Keratinocyte (primary cell): ENCODE data around the gene CPNE7. TPM values are rescaled to one million over a fixed set of nuclear protein-coding genes. Genes with fewer than 3 reads are reported as not detected.

Experiments used
- DNase-seq: peaks from one replicate; pipeline ENCODE4 v3.0.0-alpha.2; 2011; ENCODE audit warnings: low read depth, missing footprints, low spot score
- FAIRE-seq: peaks from 2 replicates; lab custom pipeline; 2011; peaks lifted over from hg19 to GRCh38; lab: Jason Lieb, UNC
- H2AFZ ChIP-seq: 2 replicates; pipeline ENCODE4 v1.6.0; 2012; ENCODE audit warnings: low read length, control low read depth, inconsistent platforms; ENCODE audit not compliant: control insufficient read depth
- H3K27ac ChIP-seq: 2 replicates; pipeline ENCODE4 v1.5.1; 2011; ENCODE audit warnings: low read length; ENCODE audit not compliant: control insufficient read depth, insufficient read depth
- H3K27me3 ChIP-seq: 3 replicates; pipeline ENCODE4 v1.6.0; 2011; ENCODE audit warnings: low read length; ENCODE audit not compliant: control insufficient read depth, insufficient read depth; ENCODE audit errors: extremely low read depth
- H3K36me3 ChIP-seq, 2 experiments: 2 replicates in 1 of 2; 3 replicates in 1 of 2; pipeline ENCODE4 v1.5.1; 2011; ENCODE audit warnings: low read length in 2 of 2, mild to moderate bottlenecking in 1 of 2; ENCODE audit not compliant: control insufficient read depth in 2 of 2, insufficient read depth in 2 of 2; ENCODE audit errors: extremely low read depth in 1 of 2
- H3K4me1 ChIP-seq: 3 replicates; pipeline ENCODE4 v1.5.1; 2011; ENCODE audit warnings: low read length; ENCODE audit not compliant: control insufficient read depth, insufficient read depth; ENCODE audit errors: extremely low read depth
- H3K4me2 ChIP-seq: 3 replicates; pipeline ENCODE4 v1.6.0; 2011; ENCODE audit warnings: low read depth, low read length; ENCODE audit not compliant: control insufficient read depth, insufficient read depth; ENCODE audit errors: extremely low read depth
- H3K4me3 ChIP-seq, 3 experiments: fragments of 200-600 bp in 1 of 3; sonication (generic) in 1 of 3; 2 replicates in 2 of 3; 3 replicates in 1 of 3; pipeline ENCODE4 v1.5.1; 2011 to 2016; ENCODE audit warnings: low read length in 3 of 3, mild to moderate bottlenecking in 3 of 3, control low read depth in 2 of 3, inconsistent platforms in 1 of 3, low read depth in 1 of 3, mixed read lengths in 1 of 3, mixed run types in 1 of 3, moderate library complexity in 1 of 3; ENCODE audit not compliant: control insufficient read depth in 2 of 3, insufficient read depth in 2 of 3; ENCODE audit errors: extremely low read depth in 1 of 3
- H3K79me2 ChIP-seq: 2 replicates; pipeline ENCODE4 v1.6.0; 2012; ENCODE audit warnings: low read length; ENCODE audit not compliant: control insufficient read depth, insufficient read depth
- H3K9ac ChIP-seq: 3 replicates; pipeline ENCODE4 v1.6.0; 2011; ENCODE audit warnings: low read length; ENCODE audit not compliant: control insufficient read depth, insufficient read depth; ENCODE audit errors: extremely low read depth
- H3K9me1 ChIP-seq: 3 replicates; pipeline ENCODE4 v1.6.0; 2011; ENCODE audit warnings: low read length; ENCODE audit not compliant: control insufficient read depth, insufficient read depth; ENCODE audit errors: extremely low read depth
- H3K9me3 ChIP-seq: 2 replicates; pipeline ENCODE4 v1.5.1; 2012; ENCODE audit warnings: low read depth, low read length; ENCODE audit not compliant: control insufficient read depth
- H4K20me1 ChIP-seq: 3 replicates; pipeline ENCODE4 v1.6.0; 2011; ENCODE audit warnings: low read length; ENCODE audit not compliant: control insufficient read depth, insufficient read depth; ENCODE audit errors: extremely low read depth
- EZH2 ChIP-seq: IDR thresholded peaks from one replicate; pipeline ENCODE4 v1.6.1; 2012; ENCODE audit warnings: inconsistent platforms, mild to moderate bottlenecking, low read length, moderate library complexity
- dilution Hi-C: fragments of 300-500 bp; cut with MboI; formaldehyde crosslinking; loops from one replicate; pipeline ENCODE4 v1.7.0; 2020; ENCODE audit warnings: low sequenced_read_pairs; ENCODE audit not compliant: extremely low pct_ligation_motif_present
- polyA plus RNA-seq, 5 experiments: library from polyadenylated mRNA; depleted of rRNA in 3 of 5; stranded (reverse) in 3 of 5; stranded (forward) in 1 of 5; unstranded in 1 of 5; fragments of >200 nt; gene quantifications; 1 replicate in 1 of 5; 2 replicates in 3 of 5; 3 replicates in 1 of 5; pipeline versions ENCODE4 v1.2.1 to v1.2.3, GENCODE V29; 2011 to 2012; ENCODE audit warnings: missing spikeins in 2 of 5, low read depth in 1 of 5, low replicate concordance in 1 of 5
- TF ChIP-seq, protein P1 (sequence below), 3 experiments: IDR thresholded peaks in 1 of 3; conservative IDR thresholded peaks in 1 of 3; optimal IDR thresholded peaks in 1 of 3; 2 replicates in 2 of 3; 3 replicates in 1 of 3; pipeline versions ENCODE3 to v1.5.1; 2011; ENCODE audit warnings: low read length in 3 of 3, mild to moderate bottlenecking in 3 of 3, moderate library complexity in 2 of 3, control low read depth in 1 of 3, inconsistent platforms in 1 of 3; ENCODE audit not compliant: insufficient read depth in 2 of 3; ENCODE audit errors: extremely low read depth in 1 of 3

CPNE7 gene
- polyA plus RNA-seq, 1 donor (not counting 4 experiments of a cell fraction or from before 2014, with no cell fraction given): 9.1 TPM

- H3K9ac ChIP-seq: no peak overlapping the region
- no peak for DNase-seq
- no peak overlapping the region for H3K4me2 ChIP-seq
- TF ChIP-seq EZH2: no peak
- TF ChIP-seq, protein P1, sequence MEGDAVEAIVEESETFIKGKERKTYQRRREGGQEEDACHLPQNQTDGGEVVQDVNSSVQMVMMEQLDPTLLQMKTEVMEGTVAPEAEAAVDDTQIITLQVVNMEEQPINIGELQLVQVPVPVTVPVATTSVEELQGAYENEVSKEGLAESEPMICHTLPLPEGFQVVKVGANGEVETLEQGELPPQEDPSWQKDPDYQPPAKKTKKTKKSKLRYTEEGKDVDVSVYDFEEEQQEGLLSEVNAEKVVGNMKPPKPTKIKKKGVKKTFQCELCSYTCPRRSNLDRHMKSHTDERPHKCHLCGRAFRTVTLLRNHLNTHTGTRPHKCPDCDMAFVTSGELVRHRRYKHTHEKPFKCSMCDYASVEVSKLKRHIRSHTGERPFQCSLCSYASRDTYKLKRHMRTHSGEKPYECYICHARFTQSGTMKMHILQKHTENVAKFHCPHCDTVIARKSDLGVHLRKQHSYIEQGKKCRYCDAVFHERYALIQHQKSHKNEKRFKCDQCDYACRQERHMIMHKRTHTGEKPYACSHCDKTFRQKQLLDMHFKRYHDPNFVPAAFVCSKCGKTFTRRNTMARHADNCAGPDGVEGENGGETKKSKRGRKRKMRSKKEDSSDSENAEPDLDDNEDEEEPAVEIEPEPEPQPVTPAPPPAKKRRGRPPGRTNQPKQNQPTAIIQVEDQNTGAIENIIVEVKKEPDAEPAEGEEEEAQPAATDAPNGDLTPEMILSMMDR (optimal IDR thresholded peaks at IDR 0.05 in 1 of 3, IDR thresholded peaks at IDR 0.05 in 1 of 3, conservative IDR thresholded peaks at IDR 0.05 in 1 of 3; ENCODE audit: extremely low read depth in 1 of 3, insufficient read depth in 2 of 3, low read length in 3 of 3): no peak
- H3K4me3 ChIP-seq: no peak overlapping the region
- no peaks in the 10 kb centered on the region for H3K27me3 ChIP-seq
- no peak for FAIRE-seq
- H3K36me3 ChIP-seq: peaks cover 49 to 54% of the 10 kb centered on the region in 2 experiments
- H2AFZ ChIP-seq: no peak overlapping the region
- H3K27ac ChIP-seq: no peak overlapping the region
- no peaks in the 10 kb centered on the region for H3K9me1 ChIP-seq
- no peaks in the 10 kb centered on the region for H3K9me3 ChIP-seq
- dilution Hi-C loops: no loop called here
- peaks cover 18% of the 10 kb centered on the region for H3K79me2 ChIP-seq
- no peaks in the 10 kb centered on the region for H4K20me1 ChIP-seq
- no peaks in the 10 kb centered on the region for H3K4me1 ChIP-seq
These were observed 41.3 kb upstream of the CPNE7 start for GRCh38 chr16:89534252-89534756.

GRCh38 chr16:89536371-89536770 is 39.2 kb upstream of the CPNE7 start:
- Histone ChIP-seq H4K20me1 (no peaks in the 10 kb centered on the region), H2AFZ (no peak overlapping the region), H3K4me1 (no peaks in the 10 kb centered on the region), H3K9me1 (no peaks in the 10 kb centered on the region), H3K36me3 (peaks cover 40 to 44% of the 10 kb centered on the region in 2 experiments), H3K27me3 (no peaks in the 10 kb centered on the region), H3K4me2 (no peak overlapping the region), H3K27ac (no peak overlapping the region), H3K79me2 (peaks cover 18% of the 10 kb centered on the region), H3K9me3 (no peaks in the 10 kb centered on the region), H3K9ac (no peak overlapping the region), H3K4me3 (no peak overlapping the region)
- dilution Hi-C loops: no loop called here
- FAIRE-seq (no peak), DNase-seq (no peak)
- TF ChIP-seq, protein P1 (optimal IDR thresholded peaks at IDR 0.05 in 1 of 3, IDR thresholded peaks at IDR 0.05 in 1 of 3, conservative IDR thresholded peaks at IDR 0.05 in 1 of 3; ENCODE audit: extremely low read depth in 1 of 3, insufficient read depth in 2 of 3, low read length in 3 of 3): no peak
- no peak for TF ChIP-seq EZH2
